ENCODE measurements around the gene IFRD1.

The IFRD1 gene

GRCh38 chr7:112523871-112524270 lies 73.6 kb downstream of the IFRD1 start:
- DNase-seq = no peak

All from EL (cell line).